Midbrain (tissue), 1 donor: Measurements from ENCODE around the gene PGGHG.
"Not testable (repeated sequence)": the region's sequence is repeated elsewhere in the genome, so short reads cannot be mapped to it uniquely, and the experiment has no call there.

Experiments used
- DNase-seq: peaks from one replicate; lab custom pipeline; 2025; lab: John Stamatoyannopoulos, UW

The PGGHG gene

GRCh38 chr11:297586-298405 lies 8.9 kb downstream of the PGGHG start:
- no peak for DNase-seq

GRCh38 chr11:298406-299065 lies 9.6 kb downstream of the PGGHG start:
- DNase-seq: no peak

- DNase-seq: no peak
These were observed 10.4 kb downstream of the PGGHG start, which contains the start of gene IFITM5 for GRCh38 chr11:299081-299891. IFITM5 (minus strand) TSS chr11:299526; CDS start chr11:299490, 36 bp downstream.

GRCh38 chr11:299951-300735 lies 11.2 kb downstream of the PGGHG start:
- no peak for DNase-seq

GRCh38 chr11:303363-303762 lies 14.4 kb downstream of the PGGHG start:
- DNase-seq: no peak

- DNase-seq: no peak
These were observed 15.2 kb downstream of the PGGHG start for GRCh38 chr11:304061-304506.

- peak; percentile 26 for DNase-seq
These were observed 16.3 kb downstream of the PGGHG start for GRCh38 chr11:304915-305843.

- DNase-seq: no peak
These were observed 16.9 kb downstream of the PGGHG start for GRCh38 chr11:305844-306211.

GRCh38 chr11:306645-307371 lies 17.9 kb downstream of the PGGHG start:
- no peak for DNase-seq

GRCh38 chr11:307766-308708 lies 19.1 kb downstream of the PGGHG start, which contains the start of gene IFITM2:
IFITM2 (plus strand) TSS chr11:307816; CDS start chr11:308193, 377 bp downstream.
- DNase-seq: not testable (repeated sequence)

GRCh38 chr11:308740-309665 lies 20.1 kb downstream of the PGGHG start:
- DNase-seq: not testable (repeated sequence)

- not testable (repeated sequence) for DNase-seq
These were observed 21.1 kb downstream of the PGGHG start for GRCh38 chr11:309979-310572.

- DNase-seq: not testable (repeated sequence)
These were observed 22.3 kb downstream of the PGGHG start for GRCh38 chr11:311013-311748.

- DNase-seq: no peak
These were observed 23.3 kb downstream of the PGGHG start for GRCh38 chr11:312092-312816.

- DNase-seq: no peak
These were observed 24.4 kb downstream of the PGGHG start for GRCh38 chr11:313304-313786.
